Caco-2 (cell line): ENCODE data around the gene CRADD. TPM values are rescaled to one million over a fixed set of nuclear protein-coding genes. Genes with fewer than 3 reads are reported as not detected.

Experiments used
- BruUV-seq: library from RNA; stranded (reverse); fragments of 400-500 nt; replicated peaks from 2 replicates; lab custom pipeline; 2021; lab: Mats Ljungman, UMichigan
- CTCF ChIA-PET: fragments of 300-600 bp; sonication (Branson Sonifier 250); formaldehyde crosslinking; loops from one replicate; lab custom pipeline; 2022; ENCODE audit warnings: antibody characterized with exemption; lab: Charles Lee
- POLR2A ChIA-PET: fragments of 300-600 bp; sonication (Branson Sonifier 250); formaldehyde crosslinking; loops from one replicate; lab custom pipeline; 2022; ENCODE audit warnings: antibody characterized with exemption; lab: Charles Lee
- DNase-seq, 2 experiments: peaks; one replicate each; pipeline versions ENCODE4 v3.0.0 to v3.0.0-alpha.2; 2020 to 2022
- H3K27me3 ChIP-seq: replicated peaks from 2 replicates; pipeline ENCODE4 v1.6.0; 2011; ENCODE audit warnings: low read length; ENCODE audit not compliant: control insufficient read depth, insufficient read depth
- H3K36me3 ChIP-seq: 2 replicates; pipeline ENCODE4 v1.5.1; 2011; ENCODE audit warnings: low read length; ENCODE audit not compliant: control insufficient read depth, insufficient read depth
- H3K4me1 ChIP-seq: fragments of 250-450 bp; sonication (Bioruptor Pico); 2 replicates; pipeline ENCODE4 v1.5.1; 2020; ENCODE audit warnings: mild to moderate bottlenecking
- H3K4me3 ChIP-seq: 2 replicates; pipeline ENCODE4 v1.5.1; 2011; ENCODE audit warnings: low read depth, mild to moderate bottlenecking, control low read depth, low read length
- H3K9me3 ChIP-seq: fragments of 250-450 bp; sonication (Bioruptor Pico); 2 replicates; pipeline ENCODE4 v1.5.1; 2020; ENCODE audit warnings: mild to moderate bottlenecking, moderate library complexity
- H3K27ac Mint-ChIP-seq: one replicate; pipeline ENCODE4 v1.8.0; 2022; ENCODE audit warnings: mixed read lengths; ENCODE audit not compliant: unreplicated experiment
- H3K27me3 Mint-ChIP-seq: one replicate; pipeline ENCODE4 v1.8.0; 2022; ENCODE audit warnings: mixed read lengths; ENCODE audit not compliant: insufficient read depth, unreplicated experiment
- H3K36me3 Mint-ChIP-seq: one replicate; pipeline ENCODE4 v1.8.0; 2022; ENCODE audit warnings: mild to moderate bottlenecking, mixed read lengths; ENCODE audit not compliant: insufficient read depth, unreplicated experiment
- H3K4me1 Mint-ChIP-seq: one replicate; pipeline ENCODE4 v1.8.0; 2022; ENCODE audit warnings: low read depth, mixed read lengths; ENCODE audit not compliant: unreplicated experiment
- H3K4me3 Mint-ChIP-seq: one replicate; pipeline ENCODE4 v1.8.0; 2022; ENCODE audit warnings: mild to moderate bottlenecking, moderate library complexity, mixed read lengths; ENCODE audit not compliant: unreplicated experiment
- H3K9me3 Mint-ChIP-seq: one replicate; pipeline ENCODE4 v1.8.0; 2022; ENCODE audit warnings: mixed read lengths; ENCODE audit not compliant: unreplicated experiment
- CTCF ChIP-seq, 2 experiments: fragments of 200-600 bp in 1 of 2; IDR thresholded peaks; 1 replicate in 1 of 2; 2 replicates in 1 of 2; pipeline versions ENCODE4 v1.5.1 to v1.8.0; 2011 to 2022; ENCODE audit warnings: antibody characterized with exemption in 1 of 2, control low read depth in 1 of 2, inconsistent platforms in 1 of 2, low read depth in 1 of 2, low read length in 1 of 2, mild to moderate bottlenecking in 1 of 2, moderate library complexity in 1 of 2; ENCODE audit not compliant: insufficient read depth in 1 of 2, severe bottlenecking in 1 of 2, unreplicated experiment in 1 of 2
- intact Hi-C: fragments of 100-400 bp; cut with micrococcal nuclease; formaldehyde crosslinking; loops from one replicate; pipeline ENCODE4 v1.10.0; 2022; ENCODE audit not compliant: unreplicated experiment
- total RNA-seq: library from RNA; stranded (reverse); gene quantifications from 2 replicates; pipeline ENCODE4 v1.2.3, GENCODE V29; 2022

Gene CRADD
- total RNA-seq, 1 experiment from 2014 or later, result 29.2 TPM

GRCh38 chr12:93669452-93669851 lies 7.7 kb upstream of the CRADD start:
- Mint-ChIP-seq H3K36me3 (no peaks in the 10 kb centered on the region), H3K27ac (no peak overlapping the region), H3K27me3 (no peaks in the 10 kb centered on the region), H3K4me1 (no peaks in the 10 kb centered on the region), H3K9me3 (peaks cover 13% of the 10 kb centered on the region), H3K4me3 (no peak overlapping the region)
- ChIA-PET POLR2A (no interaction called here), CTCF (no interaction called here)
- peaks cover 4% of the 10 kb centered on the region; the same call in 1 of the 2 replicates for H3K9me3 ChIP-seq
- no peaks in the 10 kb centered on the region for H3K4me1 ChIP-seq
- H3K27me3 ChIP-seq, result no peaks in the 10 kb centered on the region
- intact Hi-C loops, result no loop called here
- H3K4me3 ChIP-seq, result no peak overlapping the region
- DNase-seq, result no peak
- no TSS peak for BruUV-seq
- H3K36me3 ChIP-seq, result no peaks in the 10 kb centered on the region
- no peak for TF ChIP-seq CTCF (IDR thresholded peaks at IDR 0.05; ENCODE audit: insufficient read depth in 1 of 2, low read depth in 1 of 2, low read length in 1 of 2, severe bottlenecking in 1 of 2, unreplicated experiment in 1 of 2)

- no peaks in the 10 kb centered on the region for H3K4me1 ChIP-seq
- H3K4me1 Mint-ChIP-seq, result no peaks in the 10 kb centered on the region
- intact Hi-C loops, result no loop called here
- ChIA-PET POLR2A (no interaction called here), CTCF (no interaction called here)
- no TSS peak for BruUV-seq
- H3K4me3 ChIP-seq, result no peak overlapping the region
- peaks cover 4% of the 10 kb centered on the region; the same call in 1 of the 2 replicates for H3K9me3 ChIP-seq
- no peaks in the 10 kb centered on the region for H3K27me3 Mint-ChIP-seq
- no peak for TF ChIP-seq CTCF (IDR thresholded peaks at IDR 0.05; ENCODE audit: insufficient read depth in 1 of 2, low read depth in 1 of 2, low read length in 1 of 2, severe bottlenecking in 1 of 2, unreplicated experiment in 1 of 2)
- DNase-seq, result no peak
- H3K27me3 ChIP-seq, result no peaks in the 10 kb centered on the region
- H3K9me3 Mint-ChIP-seq, result peaks cover 13% of the 10 kb centered on the region
- H3K36me3 Mint-ChIP-seq, result no peaks in the 10 kb centered on the region
- no peak overlapping the region for H3K4me3 Mint-ChIP-seq
- H3K27ac Mint-ChIP-seq, result no peak overlapping the region
- no peaks in the 10 kb centered on the region for H3K36me3 ChIP-seq
Measured at GRCh38 chr12:93670104-93670503, 7.1 kb upstream of the CRADD start.

GRCh38 chr12:93671044-93671443 lies 6.1 kb upstream of the CRADD start:
- ChIA-PET POLR2A (no interaction called here), CTCF (no interaction called here)
- no peaks in the 10 kb centered on the region for H3K36me3 Mint-ChIP-seq
- no TSS peak for BruUV-seq
- H3K27ac Mint-ChIP-seq, result no peak overlapping the region
- Histone ChIP-seq H3K27me3 (no peaks in the 10 kb centered on the region), H3K9me3 (peaks cover 4% of the 10 kb centered on the region; the same call in 1 of the 2 replicates), H3K4me3 (no peak overlapping the region), H3K4me1 (no peaks in the 10 kb centered on the region), H3K36me3 (no peaks in the 10 kb centered on the region)
- H3K27me3 Mint-ChIP-seq, result no peaks in the 10 kb centered on the region
- TF ChIP-seq CTCF (IDR thresholded peaks at IDR 0.05; ENCODE audit: insufficient read depth in 1 of 2, low read depth in 1 of 2, low read length in 1 of 2, severe bottlenecking in 1 of 2, unreplicated experiment in 1 of 2), result no peak
- H3K4me3 Mint-ChIP-seq, result no peak overlapping the region
- no peaks in the 10 kb centered on the region for H3K4me1 Mint-ChIP-seq
- intact Hi-C loops, result no loop called here
- peaks cover 13% of the 10 kb centered on the region for H3K9me3 Mint-ChIP-seq
- no peak for DNase-seq
